Naive thymus-derived CD4-positive, alpha-beta T cell (primary cell): Measurements from ENCODE around the gene PLD4. TPM values are rescaled to one million over a fixed set of nuclear protein-coding genes. Genes with fewer than 3 reads are reported as not detected.

ENCODE experiments used
- ATAC-seq: fragments of 150-1000 bp; cut with Tn5 transposase; 2 replicates; pipeline ENCODE4 v1.10.0; 2021; ENCODE audit warnings: mild to moderate bottlenecking, moderate library complexity
- CTCF ChIA-PET: fragments of 350-600 bp; sonication (Branson Sonifier 250); formaldehyde crosslinking; loops from one replicate; lab custom pipeline; 2021; ENCODE audit warnings: antibody characterized with exemption; lab: Charles Lee
- POLR2A ChIA-PET: fragments of 350-600 bp; sonication (Branson Sonifier 250); formaldehyde crosslinking; loops from one replicate; lab custom pipeline; 2021; ENCODE audit warnings: antibody characterized with exemption, inconsistent platforms; lab: Charles Lee
- DNase-seq, 9 donors: peaks; one replicate each; pipeline versions ENCODE4 v3.0.0 to v3.0.0-alpha.2; 2020 to 2022; ENCODE audit warnings: mixed read lengths in 1 of 9
- H3K27ac ChIP-seq: one replicate; pipeline ENCODE4 v1.7.0; 2013; ENCODE audit warnings: mild to moderate bottlenecking, low read depth, low read length, moderate library complexity
- H3K27me3 ChIP-seq, 2 donors: one replicate each; pipeline ENCODE4 v1.7.0; 2013; ENCODE audit warnings: low read length in 2 of 2, mild to moderate bottlenecking in 2 of 2, moderate library complexity in 2 of 2; ENCODE audit not compliant: control insufficient read depth in 2 of 2, insufficient read depth in 2 of 2
- H3K36me3 ChIP-seq, 3 experiments: 1 replicate in 2 of 3; 2 replicates in 1 of 3; pipeline ENCODE4 v1.7.0; 2013; ENCODE audit warnings: low read length in 3 of 3, mild to moderate bottlenecking in 3 of 3, moderate library complexity in 1 of 3; ENCODE audit not compliant: insufficient read depth in 3 of 3, control insufficient read depth in 2 of 3
- H3K4me1 ChIP-seq, 2 donors: one replicate each; pipeline ENCODE4 v1.7.0; 2013; ENCODE audit warnings: low read length in 2 of 2, mild to moderate bottlenecking in 2 of 2, moderate library complexity in 1 of 2; ENCODE audit not compliant: control insufficient read depth in 2 of 2, insufficient read depth in 2 of 2
- H3K4me3 ChIP-seq: 2 replicates; pipeline ENCODE4 v1.7.0; 2013; ENCODE audit warnings: mild to moderate bottlenecking, low read length
- H3K9me3 ChIP-seq, 3 experiments: 1 replicate in 2 of 3; 2 replicates in 1 of 3; pipeline ENCODE4 v1.7.0; 2013; ENCODE audit warnings: low read length in 3 of 3; ENCODE audit not compliant: control insufficient read depth in 2 of 3
- H3K27ac Mint-ChIP-seq, 9 donors: one replicate each; pipeline ENCODE4 v1.8.0; 2020 to 2022; ENCODE audit warnings: mixed read lengths in 9 of 9, mild to moderate bottlenecking in 8 of 9, moderate library complexity in 5 of 9, inconsistent platforms in 2 of 9
- H3K27me3 Mint-ChIP-seq, 5 donors: one replicate each; pipeline ENCODE4 v1.8.0; 2021 to 2022; ENCODE audit warnings: mixed read lengths in 5 of 5, mild to moderate bottlenecking in 1 of 5
- H3K36me3 Mint-ChIP-seq, 5 donors: one replicate each; pipeline ENCODE4 v1.8.0; 2020 to 2022; ENCODE audit warnings: mixed read lengths in 5 of 5, mild to moderate bottlenecking in 3 of 5, inconsistent platforms in 1 of 5
- H3K4me1 Mint-ChIP-seq, 7 donors: one replicate each; pipeline ENCODE4 v1.8.0; 2020 to 2022; ENCODE audit warnings: mixed read lengths in 7 of 7, mild to moderate bottlenecking in 3 of 7, inconsistent platforms in 1 of 7
- H3K4me3 Mint-ChIP-seq, 10 donors: one replicate each; pipeline ENCODE4 v1.8.0; 2020 to 2022; ENCODE audit warnings: mild to moderate bottlenecking in 10 of 10, mixed read lengths in 10 of 10, moderate library complexity in 6 of 10, inconsistent platforms in 2 of 10
- H3K9me3 Mint-ChIP-seq, 11 donors: one replicate each; pipeline ENCODE4 v1.8.0; 2020 to 2022; ENCODE audit warnings: mixed read lengths in 11 of 11, mild to moderate bottlenecking in 4 of 11, inconsistent platforms in 1 of 11, moderate library complexity in 1 of 11
- intact Hi-C, 2 donors: fragments of 100-400 bp; cut with micrococcal nuclease; formaldehyde crosslinking; loops; one replicate each; pipeline ENCODE4 v1.15.1; 2023
- polyA plus RNA-seq, 2 donors: library from polyadenylated mRNA; unstranded; fragments of 300-500 nt; fragmentation: Illumina TruSeq; gene quantifications; one replicate each; pipeline ENCODE4 v1.2.3, GENCODE V29; 2021
- total RNA-seq, 6 experiments: library from RNA in 5 of 6; stranded (reverse) in 5 of 6; gene quantifications; 1 replicate in 5 of 6; 2 replicates in 1 of 6; pipeline ENCODE4 v1.2.3 and lab custom pipeline; 2021 to 2026

Gene PLD4
- total and polyA plus RNA-seq, 7 experiments from 2014 or later = 0.10 to 32.0 (median 0.80) TPM; not detected in 1

- Histone ChIP-seq H3K27me3 (no peaks in the 10 kb centered on the region), H3K9me3 (no peaks in the 10 kb centered on the region), H3K36me3 (no peaks in the 10 kb centered on the region), H3K27ac (no peak overlapping the region), H3K4me1 (no peaks in the 10 kb centered on the region), H3K4me3 (no peak overlapping the region)
- DNase-seq (no peak), ATAC-seq (no peak)
- Mint-ChIP-seq H3K9me3 (no peaks in the 10 kb centered on the region), H3K27me3 (no peaks in the 10 kb centered on the region), H3K4me3 (no peak overlapping the region), H3K27ac (no peak overlapping the region), H3K4me1 (no peaks in the 10 kb centered on the region), H3K36me3 (no peaks in the 10 kb centered on the region)
- ChIA-PET POLR2A (no interaction called here), CTCF (no interaction called here)
- intact Hi-C loops = loop anchor here in 1 of 2 donors (5.0 kb wide), 1 partner anchor 126 kb away; the partner anchor contains the start of gene SIVA1
These were observed 46.1 kb upstream of the PLD4 start for GRCh38 chr14:104878582-104878981.

DNA sequence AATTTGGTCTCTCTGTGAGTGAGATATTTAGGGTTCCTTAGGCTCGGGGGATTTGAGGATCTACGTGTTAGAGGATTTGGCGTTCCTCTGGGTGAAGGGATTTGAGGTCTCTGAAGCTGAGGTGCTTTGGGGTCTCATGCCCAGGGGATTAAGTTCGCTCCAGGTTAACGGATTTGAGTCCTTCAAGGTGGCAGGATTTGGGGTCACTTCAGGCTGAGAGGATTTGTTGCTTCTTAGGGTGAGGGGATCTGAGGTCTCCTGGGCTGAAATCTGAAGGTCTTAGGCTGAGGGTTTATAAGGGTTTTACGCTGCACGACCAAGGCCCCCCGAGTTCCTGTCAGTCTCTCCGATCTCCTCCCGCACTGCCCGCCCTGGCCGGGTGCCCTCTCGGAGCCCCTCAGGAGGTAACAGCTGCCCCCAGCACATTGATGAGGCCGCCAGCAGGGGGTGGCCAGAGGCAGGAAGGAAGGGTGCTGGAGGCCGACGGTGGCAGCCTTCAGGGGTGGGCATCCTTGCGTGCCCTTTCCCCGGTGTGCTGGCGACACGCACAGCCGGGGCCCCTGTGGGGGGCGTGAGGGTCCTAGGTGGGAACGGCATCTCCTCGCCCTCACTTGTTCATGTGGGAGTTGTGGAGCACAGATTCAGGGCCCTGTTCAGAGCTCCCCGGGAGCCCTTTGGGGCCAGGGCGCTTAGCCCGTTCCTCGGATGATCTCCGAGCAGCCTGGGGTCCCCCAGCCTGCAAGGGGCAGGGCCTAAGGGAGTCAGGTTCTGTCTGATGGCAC is 45.3 kb upstream of the PLD4 start:
- DNase-seq (no peak), ATAC-seq (no peak)
- Mint-ChIP-seq H3K36me3 (no peaks in the 10 kb centered on the region), H3K9me3 (no peaks in the 10 kb centered on the region), H3K27ac (no peak overlapping the region), H3K27me3 (no peaks in the 10 kb centered on the region), H3K4me1 (no peaks in the 10 kb centered on the region), H3K4me3 (no peak overlapping the region)
- ChIA-PET CTCF (no interaction called here), POLR2A (no interaction called here)
- H3K27me3 ChIP-seq = no peaks in the 10 kb centered on the region
- H3K4me3 ChIP-seq = no peak overlapping the region
- no peaks in the 10 kb centered on the region for H3K4me1 ChIP-seq
- intact Hi-C loops = loop anchor here in 1 of 2 donors (5.0 kb wide), 1 partner anchor 127 kb away; the partner anchor contains the start of gene SIVA1
- H3K36me3 ChIP-seq = no peaks in the 10 kb centered on the region
- H3K27ac ChIP-seq = no peak overlapping the region
- no peaks in the 10 kb centered on the region for H3K9me3 ChIP-seq

GRCh38 chr14:104879983-104880565 is 44.6 kb upstream of the PLD4 start:
- H3K9me3 Mint-ChIP-seq = no peaks in the 10 kb centered on the region
- no peaks in the 10 kb centered on the region for H3K4me1 ChIP-seq
- H3K9me3 ChIP-seq = no peaks in the 10 kb centered on the region
- no peaks in the 10 kb centered on the region for H3K36me3 Mint-ChIP-seq
- H3K27me3 Mint-ChIP-seq = no peaks in the 10 kb centered on the region
- ChIA-PET CTCF (interaction anchor here (0.6 kb wide), 1 partner anchor 19 kb away, joined by 5 read pairs; no protein-coding TSS in a partner anchor), POLR2A (no interaction called here)
- no peak overlapping the region for H3K4me3 Mint-ChIP-seq
- no peaks in the 10 kb centered on the region for H3K27me3 ChIP-seq
- H3K27ac Mint-ChIP-seq = no peak overlapping the region
- no peaks in the 10 kb centered on the region for H3K4me1 Mint-ChIP-seq
- H3K4me3 ChIP-seq = no peak overlapping the region
- no peak for ATAC-seq
- intact Hi-C loops = loop anchor here in 1 of 2 donors (5.0 kb wide), 1 partner anchor 128 kb away; the partner anchor contains the start of gene SIVA1
- H3K36me3 ChIP-seq = no peaks in the 10 kb centered on the region
- no peak overlapping the region for H3K27ac ChIP-seq
- DNase-seq = no peak

- Histone ChIP-seq H3K27me3 (no peaks in the 10 kb centered on the region), H3K27ac (no peak overlapping the region), H3K36me3 (no peaks in the 10 kb centered on the region), H3K4me3 (no peak overlapping the region), H3K9me3 (no peaks in the 10 kb centered on the region), H3K4me1 (no peaks in the 10 kb centered on the region)
- ATAC-seq (no peak), DNase-seq (no peak)
- H3K9me3 Mint-ChIP-seq = no peaks in the 10 kb centered on the region
- no peak overlapping the region for H3K4me3 Mint-ChIP-seq
- H3K27ac Mint-ChIP-seq = no peak overlapping the region
- no peaks in the 10 kb centered on the region for H3K27me3 Mint-ChIP-seq
- CTCF ChIA-PET = interaction anchor here (0.6 to 1.5 kb wide), 2 partner anchors 19 to 112 kb away, joined by 3 to 5 read pairs; no protein-coding TSS in a partner anchor
- no peaks in the 10 kb centered on the region for H3K36me3 Mint-ChIP-seq
- no peaks in the 10 kb centered on the region for H3K4me1 Mint-ChIP-seq
- intact Hi-C loops = no loop called here
- POLR2A ChIA-PET = no interaction called here
These were observed 44.0 kb upstream of the PLD4 start for GRCh38 chr14:104880584-104881210.

- no peaks in the 10 kb centered on the region for H3K9me3 Mint-ChIP-seq
- no peaks in the 10 kb centered on the region for H3K36me3 ChIP-seq
- H3K4me3 Mint-ChIP-seq = no peak overlapping the region
- no peak overlapping the region for H3K4me3 ChIP-seq
- intact Hi-C loops = no loop called here
- H3K27ac Mint-ChIP-seq = no peak overlapping the region
- H3K27me3 ChIP-seq = no peaks in the 10 kb centered on the region
- ATAC-seq (no peak), DNase-seq (no peak)
- ChIA-PET POLR2A (no interaction called here), CTCF (interaction anchor here (1.5 kb wide), 1 partner anchor 113 kb away, joined by 3 read pairs; no protein-coding TSS in a partner anchor)
- H3K9me3 ChIP-seq = no peaks in the 10 kb centered on the region
- H3K4me1 ChIP-seq = no peaks in the 10 kb centered on the region
- no peaks in the 10 kb centered on the region for H3K4me1 Mint-ChIP-seq
- H3K27me3 Mint-ChIP-seq = no peaks in the 10 kb centered on the region
- no peak overlapping the region for H3K27ac ChIP-seq
- H3K36me3 Mint-ChIP-seq = no peaks in the 10 kb centered on the region
These were observed 43.2 kb upstream of the PLD4 start for GRCh38 chr14:104881369-104881979.

GRCh38 chr14:104882325-104882973 is 42.2 kb upstream of the PLD4 start:
- Histone ChIP-seq H3K4me3 (no peak overlapping the region), H3K9me3 (no peaks in the 10 kb centered on the region), H3K27me3 (no peaks in the 10 kb centered on the region), H3K36me3 (no peaks in the 10 kb centered on the region), H3K4me1 (no peaks in the 10 kb centered on the region), H3K27ac (no peak overlapping the region)
- no peak overlapping the region for H3K27ac Mint-ChIP-seq
- H3K4me3 Mint-ChIP-seq = no peak overlapping the region
- no peaks in the 10 kb centered on the region for H3K27me3 Mint-ChIP-seq
- intact Hi-C loops = no loop called here
- no peaks in the 10 kb centered on the region for H3K4me1 Mint-ChIP-seq
- ATAC-seq (no peak), DNase-seq (no peak)
- H3K36me3 Mint-ChIP-seq = no peaks in the 10 kb centered on the region
- ChIA-PET POLR2A (no interaction called here), CTCF (interaction anchor here (1.5 kb wide), 1 partner anchor 113 kb away, joined by 3 read pairs; no protein-coding TSS in a partner anchor)
- no peaks in the 10 kb centered on the region for H3K9me3 Mint-ChIP-seq
